Measurements from ENCODE around the gene CLIC4. TPM values are rescaled to one million over a fixed set of nuclear protein-coding genes. Genes with fewer than 3 reads are reported as not detected.

CLIC4 gene
- total and polyA plus RNA-seq, 4 donors = 15.0 to 40.7 (median 28.4) TPM

- Histone ChIP-seq H3K9me3 (ENCODE audit: control insufficient read depth in 4 of 4, low read length in 3 of 4) (no peaks in the 10 kb centered on the region), H3K27me3 (ENCODE audit: control insufficient read depth in 4 of 4, insufficient read depth in 4 of 4, low read length in 3 of 4) (no peaks in the 10 kb centered on the region), H3K9ac (ENCODE audit: low read depth in 1 of 2, low read length in 2 of 2) (no peak overlapping the region), H3K36me3 (ENCODE audit: control insufficient read depth in 4 of 4, insufficient read depth in 3 of 4, low read depth in 1 of 4, low read length in 3 of 4) (no peaks in the 10 kb centered on the region), H3K4me1 (ENCODE audit: control insufficient read depth in 4 of 4, insufficient read depth in 4 of 4, low read length in 3 of 4) (peaks cover 5 to 25% (median 17%) of the 10 kb centered on the region in 4 donors), H3K27ac (ENCODE audit: low read depth in 1 of 2, low read length in 2 of 2) (no peak overlapping the region), H3K4me3 (ENCODE audit: low read depth in 1 of 3, low read length in 3 of 3) (no peak overlapping the region)
- DNase-seq (ENCODE audit: low spot score) = no peak
- TF ChIP-seq HNF4A (conservative IDR thresholded peaks at IDR 0.05) (peak; percentile 79 to 96), RXRA (IDR thresholded peaks at IDR 0.05) (peak; percentile 77 to 95), FOXA2 (IDR thresholded peaks at IDR 0.05) (no peak), SP1 (IDR thresholded peaks at IDR 0.05) (peak; percentile 51), RAD21 (IDR thresholded peaks at IDR 0.05) (peak in 1 of 2 donors; percentile 28), REST (IDR thresholded peaks at IDR 0.05) (no peak), MAX (IDR thresholded peaks at IDR 0.05) (no peak), TAF1 (conservative IDR thresholded peaks at IDR 0.05) (no peak), FOXA1 (IDR thresholded peaks at IDR 0.05) (no peak), CTCF (IDR thresholded peaks at IDR 0.05; ENCODE audit: low read depth, low read length, missing input control) (no peak), GABPA (IDR thresholded peaks at IDR 0.05 in 1 of 2, conservative IDR thresholded peaks at IDR 0.05 in 1 of 2) (no peak), JUND (IDR thresholded peaks at IDR 0.05) (peak; percentile 8 to 29), ZBTB33 (IDR thresholded peaks at IDR 0.05) (no peak), EGR1 (IDR thresholded peaks at IDR 0.05; ENCODE audit: low read depth in 2 of 2) (no peak), NR2F2 (IDR thresholded peaks at IDR 0.05) (peak; percentile 72), ATF3 (IDR thresholded peaks at IDR 0.05) (peak; percentile 16), YY1 (IDR thresholded peaks at IDR 0.05) (no peak), HNF4G (IDR thresholded peaks at IDR 0.05) (peak; percentile 85)
Measured at GRCh38 chr1:24790490-24790889, 45.2 kb downstream of the CLIC4 start.
